Breast epithelium (tissue), 4 donors: ENCODE results near the gene COL18A1. TPM values are rescaled to one million over a fixed set of nuclear protein-coding genes. Genes with fewer than 3 reads are reported as not detected.
A peak's percentile ranks its signal among the peaks of the same experiment; 100 is the strongest.

Experiments
- DNase-seq, 2 donors: peaks; one replicate each; pipeline ENCODE4 v3.0.0-alpha.2; 2019; ENCODE audit warnings: low spot score in 2 of 2
- H3K27ac ChIP-seq, 2 donors: fragments of 200-600 bp; sonication (generic) in 1 of 2; one replicate each; pipeline ENCODE4 v1.5.1; 2016 to 2019; ENCODE audit warnings: mild to moderate bottlenecking in 1 of 2
- H3K27me3 ChIP-seq, 2 donors: fragments of 200-600 bp; sonication (generic) in 1 of 2; one replicate each; pipeline versions ENCODE4 v1.5.1 to v1.6.0; 2017 to 2019; ENCODE audit warnings: control low read depth in 1 of 2, mild to moderate bottlenecking in 1 of 2
- H3K36me3 ChIP-seq: fragments of 200-600 bp; one replicate; pipeline ENCODE4 v1.5.1; 2019
- H3K4me1 ChIP-seq, 2 donors: fragments of 200-600 bp; sonication (generic); one replicate each; pipeline ENCODE4 v1.5.1; 2016 to 2019; ENCODE audit warnings: control low read depth in 1 of 2
- H3K4me3 ChIP-seq, 3 donors: fragments of 200-600 bp; sonication (generic); 1 replicate in 2 of 3; 2 replicates in 1 of 3; pipeline ENCODE4 v1.5.1; 2016 to 2019; ENCODE audit warnings: mild to moderate bottlenecking in 3 of 3, moderate library complexity in 2 of 3
- H3K9me3 ChIP-seq, 2 donors: fragments of 200-600 bp; sonication (generic) in 1 of 2; one replicate each; pipeline ENCODE4 v1.5.1; 2016 to 2019; ENCODE audit warnings: control low read depth in 1 of 2
- POLR2A ChIP-seq: fragments of 450-650 bp; IDR thresholded peaks from one replicate; pipeline ENCODE4 v1.6.1; 2016; ENCODE audit warnings: antibody characterized with exemption, mild to moderate bottlenecking, moderate library complexity
- POLR2AphosphoS5 ChIP-seq, 3 donors: sonication (generic); formaldehyde crosslinking; IDR thresholded peaks; one replicate each; pipeline ENCODE4 v1.6.1; 2017; ENCODE audit warnings: antibody characterized with exemption in 3 of 3
- intact Hi-C: fragments of 100-400 bp; cut with DNase I; formaldehyde crosslinking; loops from one replicate; pipeline ENCODE4 v1.15.1; 2023; ENCODE audit warnings: low total_unique reads
- total RNA-seq, 3 donors: library from RNA; depleted of rRNA; stranded (reverse); fragments of >200 nt; gene quantifications; one replicate each; pipeline ENCODE4 v1.1.0, GENCODE V29; 2016
- TF ChIP-seq, protein P1 (sequence below), 3 donors: fragments of 450-650 bp; IDR thresholded peaks; one replicate each; pipeline ENCODE4 v1.5.1; 2016 to 2017; ENCODE audit warnings: antibody characterized with exemption in 3 of 3, mild to moderate bottlenecking in 3 of 3, moderate library complexity in 3 of 3

The COL18A1 gene
- total RNA-seq, 3 donors from 2014 or later, result 48.3 to 62.9 (median 55.8) TPM

DNA sequence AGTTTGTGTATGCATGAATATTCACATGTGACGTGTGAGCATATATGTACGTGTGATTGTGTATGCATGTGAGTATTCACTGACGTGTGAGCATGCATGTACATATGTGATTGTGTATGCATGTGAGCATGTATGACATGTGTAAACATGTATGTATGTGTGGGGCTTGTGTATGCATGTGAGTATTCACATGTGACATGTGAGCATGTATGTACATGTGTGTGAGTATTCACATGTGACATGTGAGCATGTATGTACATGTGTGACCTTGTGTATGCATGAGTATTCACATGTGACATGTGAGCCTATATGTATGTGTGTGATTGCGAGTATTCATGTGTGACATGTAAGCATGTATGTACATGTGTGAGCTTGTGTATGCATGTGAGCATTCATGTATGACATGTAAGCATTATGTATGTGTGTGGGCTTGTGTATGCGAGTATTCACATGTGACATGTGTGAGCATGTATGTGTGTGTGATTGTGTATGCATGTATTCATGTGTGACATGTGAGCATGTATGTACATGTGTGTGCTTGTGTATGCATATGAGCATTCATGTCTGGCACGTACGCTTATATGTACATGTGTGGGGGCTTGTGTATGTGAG is 47.8 kb downstream of the COL18A1 start:
- no peak for DNase-seq
- Histone ChIP-seq H3K27ac (no peak overlapping the region), H3K4me3 (no peak overlapping the region), H3K4me1 (peaks cover 6 to 19% of the 10 kb centered on the region in 2 donors), H3K9me3 (no peaks in the 10 kb centered on the region), H3K36me3 (no peaks in the 10 kb centered on the region), H3K27me3 (no peaks in the 10 kb centered on the region)
- intact Hi-C loops, result no loop called here
- TF ChIP-seq, protein P1, sequence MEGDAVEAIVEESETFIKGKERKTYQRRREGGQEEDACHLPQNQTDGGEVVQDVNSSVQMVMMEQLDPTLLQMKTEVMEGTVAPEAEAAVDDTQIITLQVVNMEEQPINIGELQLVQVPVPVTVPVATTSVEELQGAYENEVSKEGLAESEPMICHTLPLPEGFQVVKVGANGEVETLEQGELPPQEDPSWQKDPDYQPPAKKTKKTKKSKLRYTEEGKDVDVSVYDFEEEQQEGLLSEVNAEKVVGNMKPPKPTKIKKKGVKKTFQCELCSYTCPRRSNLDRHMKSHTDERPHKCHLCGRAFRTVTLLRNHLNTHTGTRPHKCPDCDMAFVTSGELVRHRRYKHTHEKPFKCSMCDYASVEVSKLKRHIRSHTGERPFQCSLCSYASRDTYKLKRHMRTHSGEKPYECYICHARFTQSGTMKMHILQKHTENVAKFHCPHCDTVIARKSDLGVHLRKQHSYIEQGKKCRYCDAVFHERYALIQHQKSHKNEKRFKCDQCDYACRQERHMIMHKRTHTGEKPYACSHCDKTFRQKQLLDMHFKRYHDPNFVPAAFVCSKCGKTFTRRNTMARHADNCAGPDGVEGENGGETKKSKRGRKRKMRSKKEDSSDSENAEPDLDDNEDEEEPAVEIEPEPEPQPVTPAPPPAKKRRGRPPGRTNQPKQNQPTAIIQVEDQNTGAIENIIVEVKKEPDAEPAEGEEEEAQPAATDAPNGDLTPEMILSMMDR (IDR thresholded peaks at IDR 0.05), result no peak
- TF ChIP-seq POLR2A, result no peak
- TF ChIP-seq POLR2AphosphoS5 (IDR thresholded peaks at IDR 0.05), result no peak

GRCh38 chr21:45453308-45453950 is 48.5 kb downstream of the COL18A1 start:
- Histone ChIP-seq H3K9me3 (no peaks in the 10 kb centered on the region), H3K27ac (peak overlapping the region in 1 of 2 donors; percentile 12), H3K36me3 (no peaks in the 10 kb centered on the region), H3K27me3 (no peaks in the 10 kb centered on the region), H3K4me3 (no peak overlapping the region), H3K4me1 (peaks cover 6 to 19% of the 10 kb centered on the region in 2 donors)
- intact Hi-C loops, result no loop called here
- no peak for DNase-seq
- TF ChIP-seq, protein P1 (IDR thresholded peaks at IDR 0.05), result no peak
- TF ChIP-seq POLR2AphosphoS5 (IDR thresholded peaks at IDR 0.05) (no peak), POLR2A (no peak)

DNA sequence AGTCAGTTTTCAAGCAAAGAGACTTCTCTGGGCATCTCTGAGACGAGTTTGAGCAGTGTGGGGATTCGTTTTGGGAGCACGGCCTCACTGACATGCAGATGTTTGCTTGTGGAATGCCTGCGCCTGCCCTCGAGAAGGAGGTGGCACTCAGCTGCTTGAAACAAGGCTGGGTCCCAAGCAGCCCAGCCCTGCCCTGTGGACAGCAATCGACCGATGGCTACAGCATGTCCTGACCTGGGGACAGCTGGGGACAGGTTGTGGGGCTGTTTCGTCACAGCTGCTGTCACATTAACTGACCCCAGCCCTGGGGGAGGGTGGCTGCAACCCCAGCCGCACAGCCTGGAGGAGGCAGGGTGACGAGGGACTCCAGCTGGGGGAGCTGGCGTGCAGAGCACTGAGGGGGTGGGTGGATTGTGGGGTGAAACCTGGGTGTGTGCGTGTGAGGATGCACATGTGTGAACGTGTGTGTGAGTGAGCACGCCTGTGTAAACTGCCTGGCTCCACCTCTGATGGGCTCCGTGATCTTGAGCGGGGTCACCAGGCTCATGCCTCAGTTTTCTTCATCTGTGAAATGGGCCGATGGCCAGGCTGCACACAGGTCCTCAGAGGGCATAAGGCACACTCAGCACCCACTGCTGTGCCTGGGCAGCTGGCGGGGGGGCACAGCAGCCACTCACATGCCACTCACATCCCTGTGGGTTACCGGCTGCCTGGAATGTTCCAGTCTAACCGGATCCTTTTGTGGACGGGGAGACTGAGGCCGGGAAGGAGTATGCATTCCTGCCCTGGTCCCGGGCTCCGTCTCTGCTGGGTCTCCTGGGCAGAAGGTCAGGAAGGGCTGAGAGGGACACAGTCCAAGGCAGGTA is 49.3 kb downstream of the COL18A1 start:
- Histone ChIP-seq H3K4me3 (peak overlapping the region in 2 of 3 donors; percentile 45 to 66), H3K27ac (peak overlapping the region in 1 of 2 donors; percentile 82), H3K9me3 (no peaks in the 10 kb centered on the region), H3K4me1 (peaks cover 6 to 19% of the 10 kb centered on the region in 2 donors), H3K36me3 (no peaks in the 10 kb centered on the region), H3K27me3 (no peaks in the 10 kb centered on the region)
- DNase-seq, result no peak
- TF ChIP-seq POLR2A (no peak), POLR2AphosphoS5 (IDR thresholded peaks at IDR 0.05) (no peak)
- TF ChIP-seq, protein P1 (IDR thresholded peaks at IDR 0.05), result no peak
- intact Hi-C loops, result no loop called here

DNA sequence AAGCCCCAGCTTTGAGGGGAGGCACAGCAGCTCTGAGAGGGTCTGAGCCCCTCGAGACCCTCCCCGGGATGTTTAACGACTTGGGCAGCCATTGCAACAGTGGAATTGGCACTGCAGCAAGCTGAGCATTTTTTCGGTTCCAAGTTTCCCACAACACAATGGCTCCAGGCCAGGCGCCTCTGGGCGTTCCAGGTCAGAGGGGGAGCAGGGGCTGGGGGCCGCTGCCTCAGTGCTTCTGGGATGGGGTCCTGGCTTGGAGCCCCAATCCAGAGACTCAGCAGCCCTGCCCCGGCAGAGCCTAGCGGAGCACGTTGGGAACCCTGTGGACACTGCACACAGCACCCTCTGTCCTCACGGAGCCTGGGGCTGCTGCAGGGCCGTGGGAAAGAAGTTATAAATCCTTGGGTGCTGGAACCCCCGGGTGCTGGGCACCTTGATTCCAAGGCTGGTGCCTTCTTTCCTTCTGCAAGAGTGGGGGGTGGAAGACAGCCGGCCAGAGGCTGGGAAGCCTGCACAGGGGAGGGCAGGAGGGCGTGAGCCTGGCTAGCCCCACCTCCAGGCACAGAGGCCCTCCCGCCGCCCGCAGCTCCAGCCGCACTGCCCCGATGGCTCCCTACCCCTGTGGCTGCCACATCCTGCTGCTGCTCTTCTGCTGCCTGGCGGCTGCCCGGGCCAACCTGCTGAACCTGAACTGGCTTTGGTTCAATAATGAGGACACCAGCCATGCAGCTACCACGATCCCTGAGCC is 50.1 kb downstream of the COL18A1 start:
- H3K4me1 ChIP-seq, result peaks cover 6 to 19% of the 10 kb centered on the region in 2 donors
- TF ChIP-seq POLR2A (no peak), POLR2AphosphoS5 (IDR thresholded peaks at IDR 0.05) (peak in 1 of 3 donors; percentile 23)
- TF ChIP-seq, protein P1 (IDR thresholded peaks at IDR 0.05), result no peak
- no peaks in the 10 kb centered on the region for H3K27me3 ChIP-seq
- H3K4me3 ChIP-seq, result peak overlapping the region; percentile 29 to 66 (median 45)
- peak overlapping the region; percentile 81 to 82 for H3K27ac ChIP-seq
- H3K9me3 ChIP-seq, result no peaks in the 10 kb centered on the region
- intact Hi-C loops, result no loop called here
- DNase-seq, result peak; percentile 70 to 77
- no peaks in the 10 kb centered on the region for H3K36me3 ChIP-seq
